CD4-positive, alpha-beta T cell (primary cell): ENCODE results near the gene GOLGA7B. TPM values are rescaled to one million over a fixed set of nuclear protein-coding genes. Genes with fewer than 3 reads are reported as not detected.
"Not testable (repeated sequence)": the region's sequence is repeated elsewhere in the genome, so short reads cannot be mapped to it uniquely, and the experiment has no call there.

Experiments used
- ATAC-seq: fragments of 200-7000 bp; cut with Tn5 transposase; one replicate; pipeline ENCODE4 v1.10.0; 2022; ENCODE audit warnings: mild to moderate bottlenecking; ENCODE audit not compliant: poor library complexity
- CTCF ChIA-PET: fragments of 350-600 bp; sonication (Branson Sonifier 250); formaldehyde crosslinking; loops from one replicate; lab custom pipeline; 2021; ENCODE audit warnings: antibody characterized with exemption, inconsistent platforms; lab: Charles Lee
- POLR2A ChIA-PET: fragments of 350-600 bp; sonication (Branson Sonifier 250); formaldehyde crosslinking; loops from one replicate; lab custom pipeline; 2021; ENCODE audit warnings: antibody characterized with exemption, inconsistent platforms; lab: Charles Lee
- DNase-seq, 14 experiments: peaks; one replicate each; pipeline ENCODE4 v3.0.0-alpha.2; 2013 to 2020; ENCODE audit warnings: mixed read lengths in 2 of 14
- H3K27ac ChIP-seq, 2 donors: one replicate each; pipeline versions ENCODE4 v1.5.1 to v1.7.0; 2013; ENCODE audit warnings: low read length in 2 of 2, low read depth in 1 of 2, mild to moderate bottlenecking in 1 of 2
- H3K27me3 ChIP-seq, 2 experiments: 1 replicate in 1 of 2; 2 replicates in 1 of 2; pipeline versions ENCODE4 v1.6.1 to v1.7.0; 2013; ENCODE audit warnings: low read length in 2 of 2, control low read depth in 1 of 2, mild to moderate bottlenecking in 1 of 2, moderate library complexity in 1 of 2; ENCODE audit not compliant: insufficient read depth in 2 of 2, control insufficient read depth in 1 of 2
- H3K36me3 ChIP-seq: one replicate; pipeline ENCODE4 v1.6.1; 2013; ENCODE audit warnings: low read length, control low read depth; ENCODE audit not compliant: insufficient read depth
- H3K4me1 ChIP-seq: one replicate; pipeline ENCODE4 v1.6.1; 2013; ENCODE audit warnings: low read length, control low read depth; ENCODE audit not compliant: insufficient read depth
- H3K4me3 ChIP-seq: one replicate; pipeline ENCODE4 v1.5.1; 2013; ENCODE audit warnings: mild to moderate bottlenecking, low read length, moderate library complexity
- H3K9me3 ChIP-seq, 2 experiments: 1 replicate in 1 of 2; 2 replicates in 1 of 2; pipeline versions ENCODE4 v1.6.1 to v1.7.0; 2013; ENCODE audit warnings: low read length in 2 of 2, mild to moderate bottlenecking in 2 of 2, control low read depth in 1 of 2, moderate library complexity in 1 of 2; ENCODE audit not compliant: control insufficient read depth in 1 of 2, insufficient read depth in 1 of 2
- H3K27ac Mint-ChIP-seq: one replicate; pipeline ENCODE4 v1.8.0; 2020; ENCODE audit warnings: mixed read lengths
- H3K27me3 Mint-ChIP-seq: one replicate; pipeline ENCODE4 v1.8.0; 2021; ENCODE audit warnings: mixed read lengths
- H3K36me3 Mint-ChIP-seq: one replicate; pipeline ENCODE4 v1.8.0; 2021; ENCODE audit warnings: low read depth, mixed read lengths
- H3K4me1 Mint-ChIP-seq: one replicate; pipeline ENCODE4 v1.8.0; 2021; ENCODE audit warnings: low read depth, mixed read lengths
- H3K4me3 Mint-ChIP-seq: one replicate; pipeline ENCODE4 v1.8.0; 2020; ENCODE audit warnings: mild to moderate bottlenecking, mixed read lengths
- H3K9me3 Mint-ChIP-seq: one replicate; pipeline ENCODE4 v1.8.0; 2020; ENCODE audit warnings: mixed read lengths
- CTCF ChIP-seq: fragments of 200-600 bp; IDR thresholded peaks from one replicate; pipeline ENCODE4 v1.8.0; 2022; ENCODE audit warnings: antibody characterized with exemption, mild to moderate bottlenecking
- intact Hi-C, 2 experiments: fragments of 100-400 bp; cut with DNase I in 1 of 2; cut with micrococcal nuclease in 1 of 2; formaldehyde crosslinking; loops; one replicate each; pipeline versions ENCODE4 v1.15.1 to v1.9.0; 2023 to 2025; cut with DNase I, micrococcal nuclease
- total RNA-seq, 174 experiments: library from RNA in 2 of 174; stranded (reverse) in 2 of 174; gene quantifications; one replicate each; pipeline ENCODE4 v1.2.3 and lab custom pipeline; 2021 to 2026

The GOLGA7B gene
- total RNA-seq, 2 experiments from 2014 or later, result 4.5 to 6.1 TPM

GRCh38 chr10:97831259-97831658 lies 18.4 kb upstream of the GOLGA7B start:
- intact Hi-C loops, result no loop called here
- ChIA-PET POLR2A (interaction anchor here (1.1 kb wide), 1 partner anchor 18 kb away, joined by 3 read pairs; the partner anchor contains the start of gene GOLGA7B), CTCF (no interaction called here)
- Histone ChIP-seq H3K27me3 (no peaks in the 10 kb centered on the region), H3K36me3 (no peaks in the 10 kb centered on the region), H3K4me3 (no peak overlapping the region), H3K4me1 (peaks cover 27% of the 10 kb centered on the region), H3K9me3 (no peaks in the 10 kb centered on the region), H3K27ac (no peak overlapping the region)
- TF ChIP-seq CTCF, result no peak
- no peak overlapping the region for H3K27ac Mint-ChIP-seq
- H3K36me3 Mint-ChIP-seq, result peaks cover 2% of the 10 kb centered on the region
- no peaks in the 10 kb centered on the region for H3K27me3 Mint-ChIP-seq
- H3K4me3 Mint-ChIP-seq, result no peak overlapping the region
- H3K4me1 Mint-ChIP-seq, result peaks cover 16% of the 10 kb centered on the region
- ATAC-seq, result no peak
- DNase-seq, result no peak
- no peaks in the 10 kb centered on the region for H3K9me3 Mint-ChIP-seq

GRCh38 chr10:97836446-97836845 lies 13.2 kb upstream of the GOLGA7B start:
- H3K27me3 ChIP-seq, result no peaks in the 10 kb centered on the region
- ATAC-seq, result no peak
- Mint-ChIP-seq H3K27me3 (no peaks in the 10 kb centered on the region), H3K4me3 (no peak overlapping the region), H3K9me3 (no peaks in the 10 kb centered on the region), H3K4me1 (peaks cover 10% of the 10 kb centered on the region), H3K27ac (no peak overlapping the region), H3K36me3 (peaks cover 11% of the 10 kb centered on the region)
- no peak for TF ChIP-seq CTCF
- H3K36me3 ChIP-seq, result no peaks in the 10 kb centered on the region
- no peaks in the 10 kb centered on the region for H3K4me1 ChIP-seq
- intact Hi-C loops, result no loop called here
- peaks cover 0 to 7% of the 10 kb centered on the region in 2 experiments for H3K9me3 ChIP-seq
- H3K4me3 ChIP-seq, result no peak overlapping the region
- no peak overlapping the region for H3K27ac ChIP-seq
- POLR2A ChIA-PET, result no interaction called here
- CTCF ChIA-PET, result no interaction called here
- DNase-seq, result no peak

GRCh38 chr10:97838091-97838490 lies 11.6 kb upstream of the GOLGA7B start:
- CTCF ChIA-PET, result no interaction called here
- Histone ChIP-seq H3K4me1 (no peaks in the 10 kb centered on the region), H3K27me3 (no peaks in the 10 kb centered on the region), H3K36me3 (no peaks in the 10 kb centered on the region), H3K4me3 (no peak overlapping the region), H3K27ac (no peak overlapping the region), H3K9me3 (peaks cover 0 to 7% of the 10 kb centered on the region in 2 experiments)
- Mint-ChIP-seq H3K36me3 (peaks cover 11% of the 10 kb centered on the region), H3K9me3 (no peaks in the 10 kb centered on the region), H3K4me1 (peaks cover 15% of the 10 kb centered on the region), H3K27ac (no peak overlapping the region), H3K4me3 (no peak overlapping the region), H3K27me3 (no peaks in the 10 kb centered on the region)
- ATAC-seq (no peak), DNase-seq (no peak)
- POLR2A ChIA-PET, result no interaction called here
- intact Hi-C loops, result no loop called here
- TF ChIP-seq CTCF, result no peak

DNA sequence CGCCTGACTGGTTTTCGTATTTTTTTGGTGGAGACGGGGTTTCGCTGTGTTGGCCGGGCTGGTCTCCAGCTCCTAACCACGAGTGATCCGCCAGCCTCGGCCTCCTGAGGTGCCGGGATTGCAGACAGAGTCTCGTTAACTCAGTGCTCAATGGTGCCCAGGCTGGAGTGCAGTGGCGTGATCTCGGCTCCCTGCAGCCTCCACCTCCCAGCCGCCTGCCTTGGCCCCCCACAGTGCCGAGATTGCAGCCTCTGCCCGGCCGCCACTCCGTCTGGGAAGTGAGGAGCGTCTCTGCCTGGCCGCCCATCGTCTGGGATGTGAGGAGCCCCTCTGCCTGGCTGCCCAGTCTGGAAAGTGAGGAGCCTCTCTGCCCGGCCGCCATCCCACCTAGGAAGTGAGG lies 8.5 kb upstream of the GOLGA7B start:
- POLR2A ChIA-PET, H3K9me3 ChIP-seq, H3K9me3 Mint-ChIP-seq, H3K4me3 Mint-ChIP-seq, H3K4me1 ChIP-seq, ATAC-seq, H3K27ac Mint-ChIP-seq, DNase-seq, H3K27me3 Mint-ChIP-seq, CTCF ChIA-PET, intact Hi-C loops, H3K27ac ChIP-seq, H3K4me3 ChIP-seq, H3K36me3 ChIP-seq, H3K27me3 ChIP-seq: not testable (repeated sequence)
- Mint-ChIP-seq H3K36me3 (peaks cover 10% of the 10 kb centered on the region), H3K4me1 (peaks cover 20% of the 10 kb centered on the region)

- H3K4me3 ChIP-seq, H3K9me3 Mint-ChIP-seq, H3K27me3 ChIP-seq, H3K36me3 Mint-ChIP-seq, H3K27me3 Mint-ChIP-seq, intact Hi-C loops, ATAC-seq, H3K4me3 Mint-ChIP-seq, H3K36me3 ChIP-seq, H3K9me3 ChIP-seq, DNase-seq, H3K4me1 ChIP-seq, CTCF ChIA-PET, POLR2A ChIA-PET, H3K27ac ChIP-seq, H3K27ac Mint-ChIP-seq: not testable (repeated sequence)
- peaks cover 20% of the 10 kb centered on the region for H3K4me1 Mint-ChIP-seq
These were observed 7.5 kb upstream of the GOLGA7B start for GRCh38 chr10:97842114-97842513.
